Measurements from ENCODE around the gene PTCSC3.

PTCSC3 gene

DNA sequence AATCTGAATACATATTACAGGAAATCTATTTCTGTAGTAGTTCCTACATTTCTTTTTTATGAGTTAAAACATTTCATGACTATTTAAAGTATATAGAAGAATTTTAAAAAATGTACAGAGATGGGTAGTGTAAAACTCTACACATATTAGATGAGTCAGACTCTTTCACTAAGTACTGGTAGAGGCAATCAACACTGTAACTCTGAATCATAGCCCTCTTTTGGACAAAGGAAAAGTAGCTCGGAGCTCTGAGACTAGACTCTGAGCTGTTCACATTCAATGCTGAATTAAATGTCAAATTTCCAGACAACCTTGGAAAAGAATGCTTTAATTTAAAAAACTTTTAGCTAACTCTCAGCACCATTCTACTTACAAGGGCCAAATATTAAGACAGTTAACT, 3.4 kb downstream of the PTCSC3 start:
- no peak overlapping the region for H3K27ac ChIP-seq
- peaks cover 77% of the 10 kb centered on the region for H3K27me3 ChIP-seq (ENCODE audit: insufficient read depth, low read depth, severe bottlenecking)
- TF ChIP-seq CTCF (IDR thresholded peaks at IDR 0.05; ENCODE audit: low read depth, low read length), result no peak
- H3K9me3 ChIP-seq (ENCODE audit: severe bottlenecking), result no peaks in the 10 kb centered on the region
- no peak for DNase-seq
- no peak overlapping the region for H3K4me3 ChIP-seq (ENCODE audit: low read depth, low read length)
- no peaks in the 10 kb centered on the region for H3K36me3 ChIP-seq

GRCh38 chr14:36171607-36172006, 4.9 kb downstream of the PTCSC3 start:
- DNase-seq, result no peak
- H3K27me3 ChIP-seq (ENCODE audit: insufficient read depth, low read depth, severe bottlenecking), result peaks cover 83% of the 10 kb centered on the region
- no peak overlapping the region for H3K4me3 ChIP-seq (ENCODE audit: low read depth, low read length)
- H3K36me3 ChIP-seq, result no peaks in the 10 kb centered on the region
- TF ChIP-seq CTCF (IDR thresholded peaks at IDR 0.05; ENCODE audit: low read depth, low read length), result no peak
- no peaks in the 10 kb centered on the region for H3K9me3 ChIP-seq (ENCODE audit: severe bottlenecking)
- no peak overlapping the region for H3K27ac ChIP-seq

- H3K4me3 ChIP-seq (ENCODE audit: low read depth, low read length), result no peak overlapping the region
- no peak for TF ChIP-seq CTCF (IDR thresholded peaks at IDR 0.05; ENCODE audit: low read depth, low read length)
- no peak for DNase-seq
- H3K36me3 ChIP-seq, result no peaks in the 10 kb centered on the region
- H3K27ac ChIP-seq, result no peak overlapping the region
- H3K27me3 ChIP-seq (ENCODE audit: insufficient read depth, low read depth, severe bottlenecking), result peaks cover 74% of the 10 kb centered on the region
- H3K9me3 ChIP-seq (ENCODE audit: severe bottlenecking), result no peaks in the 10 kb centered on the region
Observed at GRCh38 chr14:36167431-36167830, 9.1 kb downstream of the PTCSC3 start.

DNA sequence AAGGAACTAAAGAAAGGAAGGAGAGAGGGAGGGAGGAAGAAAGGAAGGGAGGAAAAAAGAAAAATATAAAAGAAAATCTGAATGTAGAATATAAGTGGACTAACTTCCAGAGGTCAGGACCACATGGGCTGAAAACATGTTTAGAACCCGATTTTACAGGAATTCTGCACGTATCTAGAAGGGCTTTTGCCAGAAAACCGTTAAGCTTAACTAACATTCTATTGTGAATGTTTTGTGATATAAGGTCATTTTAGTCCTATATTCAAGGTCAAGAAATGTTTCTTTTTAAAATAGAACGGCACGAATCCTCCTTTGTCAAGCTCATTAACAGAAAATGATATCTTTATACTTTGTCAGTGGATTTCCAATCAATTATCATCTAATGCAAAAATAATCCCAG, 13.1 kb downstream of the PTCSC3 start:
- Histone ChIP-seq H3K27ac (no peak overlapping the region), H3K27me3 (ENCODE audit: insufficient read depth, low read depth, severe bottlenecking) (peaks cover 57% of the 10 kb centered on the region)

DNA sequence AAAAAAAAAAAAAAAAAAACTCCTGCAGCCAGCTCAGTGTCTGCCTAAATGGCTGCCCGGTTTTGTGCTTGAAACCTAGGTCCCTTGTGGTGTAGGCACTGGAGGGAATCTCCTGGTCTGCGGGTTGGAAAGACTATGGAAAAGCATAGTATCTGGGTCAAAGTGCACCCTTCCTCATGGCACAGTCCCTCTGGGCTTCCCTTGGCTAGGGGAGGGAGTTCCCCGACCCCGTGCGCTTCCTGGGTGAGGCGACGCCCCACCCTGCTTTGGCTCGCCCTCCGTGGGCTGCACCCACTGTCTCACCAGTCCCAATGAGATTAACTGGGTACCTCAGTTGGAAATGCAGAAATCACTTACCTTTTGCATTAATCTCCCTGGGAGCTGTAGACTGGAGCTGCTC, 14.3 kb downstream of the PTCSC3 start:
- TF ChIP-seq CTCF (IDR thresholded peaks at IDR 0.05; ENCODE audit: low read depth, low read length), result no peak
- Histone ChIP-seq H3K36me3 (no peaks in the 10 kb centered on the region), H3K9me3 (ENCODE audit: severe bottlenecking) (no peaks in the 10 kb centered on the region), H3K27me3 (ENCODE audit: insufficient read depth, low read depth, severe bottlenecking) (peaks cover 51% of the 10 kb centered on the region), H3K4me3 (ENCODE audit: low read depth, low read length) (no peak overlapping the region), H3K27ac (no peak overlapping the region)
- DNase-seq, result no peak

More for the DNA sequence above, 13.1 kb downstream of the PTCSC3 start:
- Histone ChIP-seq H3K36me3 (no peaks in the 10 kb centered on the region), H3K4me3 (ENCODE audit: low read depth, low read length) (no peak overlapping the region), H3K9me3 (ENCODE audit: severe bottlenecking) (no peaks in the 10 kb centered on the region)
- TF ChIP-seq CTCF (IDR thresholded peaks at IDR 0.05; ENCODE audit: low read depth, low read length), result no peak
- no peak for DNase-seq

DNA sequence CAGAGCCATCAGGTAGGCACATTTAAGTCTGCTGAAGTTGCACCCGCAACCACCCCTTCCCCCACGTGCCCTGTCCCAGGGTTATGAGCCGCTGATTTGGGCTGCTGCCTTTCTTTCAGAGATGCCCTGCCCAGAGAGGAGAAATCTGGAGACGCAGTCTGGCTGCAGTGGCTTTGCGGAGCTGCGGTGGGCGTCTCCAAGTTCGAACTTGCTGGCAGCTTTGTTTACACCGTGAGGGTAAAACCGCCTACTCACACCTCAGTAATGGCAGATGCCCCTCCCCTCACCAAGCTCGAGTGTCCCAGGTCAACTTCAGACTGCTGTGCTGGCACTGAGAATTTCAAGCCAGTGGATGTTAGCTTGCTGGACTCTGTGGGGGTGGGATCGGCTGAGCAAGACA, 14.7 kb downstream of the PTCSC3 start:
- TF ChIP-seq CTCF (IDR thresholded peaks at IDR 0.05; ENCODE audit: low read depth, low read length), result no peak
- DNase-seq, result no peak
- no peak overlapping the region for H3K4me3 ChIP-seq (ENCODE audit: low read depth, low read length)
- H3K36me3 ChIP-seq, result no peaks in the 10 kb centered on the region
- no peaks in the 10 kb centered on the region for H3K9me3 ChIP-seq (ENCODE audit: severe bottlenecking)
- no peak overlapping the region for H3K27ac ChIP-seq
- H3K27me3 ChIP-seq (ENCODE audit: insufficient read depth, low read depth, severe bottlenecking), result peaks cover 46% of the 10 kb centered on the region

Measured in WERI-Rb-1 (cell line).